Epidermal melanocyte (primary cell): ENCODE data around the gene TBX18.
A peak's percentile ranks its signal among the peaks of the same experiment; 100 is the strongest.

ENCODE experiments used
- DNase-seq: peaks from one replicate; pipeline ENCODE4 v3.0.0; 2011; ENCODE audit warnings: low spot score; ENCODE audit not compliant: insufficient read length

TBX18 gene

DNA sequence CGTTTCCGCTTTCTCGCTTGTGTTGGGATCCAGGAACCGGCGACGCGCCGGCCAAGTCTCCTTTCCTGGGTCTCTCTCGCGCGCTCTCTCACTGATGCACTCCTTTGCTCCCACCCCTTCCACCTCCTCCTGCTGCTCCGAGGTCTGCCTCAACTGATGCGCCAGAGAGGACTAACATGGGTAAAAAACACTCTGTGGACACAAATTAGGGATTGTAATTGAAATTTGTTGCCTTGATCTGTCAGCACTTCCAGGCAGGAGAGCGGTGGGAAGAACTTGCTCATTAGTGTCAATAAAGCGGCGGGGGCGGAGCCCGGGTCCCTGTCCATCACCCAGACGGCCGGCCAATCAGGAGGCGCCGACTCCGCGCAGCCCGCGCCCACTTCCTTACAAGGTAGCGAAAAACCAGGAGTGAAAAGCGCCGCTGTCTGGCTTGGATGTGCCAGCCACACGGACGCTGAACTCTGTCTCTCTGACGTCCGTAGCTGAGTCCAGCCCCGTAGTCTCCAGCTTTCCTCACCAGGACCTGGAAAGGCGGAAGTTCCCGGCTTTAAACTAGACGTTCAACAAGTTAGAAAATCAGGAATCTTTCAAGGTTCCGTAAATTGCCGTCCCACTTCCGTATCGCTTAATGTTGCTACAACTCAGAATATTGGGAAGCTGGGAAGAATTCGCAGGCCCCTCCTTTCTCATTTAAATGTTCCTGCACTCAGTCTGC, at the start of gene TBX18:
Gene TBX18 (minus strand): TSS at position 267 of the 718 bp plus-strand sequence. CDS start 417 bp downstream, outside the sequence.
- DNase-seq = peak; percentile 73

- no peak for DNase-seq
Measured at GRCh38 chr6:84811351-84811750, 47.0 kb upstream of the TBX18 start.

DNA sequence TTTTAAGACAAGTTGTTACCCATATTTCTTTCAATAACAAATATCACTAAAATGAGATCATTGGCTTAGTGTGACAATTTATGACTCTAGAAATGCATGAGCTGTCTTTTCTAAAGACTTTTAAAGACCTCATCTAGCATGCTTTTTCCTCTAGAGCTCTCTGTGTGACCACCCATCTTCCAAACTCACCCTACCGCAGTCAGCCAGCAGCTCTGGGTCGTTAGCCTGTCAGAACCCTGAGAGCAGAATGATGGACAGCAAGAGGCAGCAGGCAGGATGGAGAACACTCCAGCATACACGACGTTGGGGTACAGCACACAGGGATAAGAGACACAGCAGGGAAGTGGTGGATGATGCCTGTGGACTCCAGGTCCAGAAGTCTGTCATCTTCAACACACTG, 45.1 kb upstream of the TBX18 start:
- DNase-seq = no peak

DNA sequence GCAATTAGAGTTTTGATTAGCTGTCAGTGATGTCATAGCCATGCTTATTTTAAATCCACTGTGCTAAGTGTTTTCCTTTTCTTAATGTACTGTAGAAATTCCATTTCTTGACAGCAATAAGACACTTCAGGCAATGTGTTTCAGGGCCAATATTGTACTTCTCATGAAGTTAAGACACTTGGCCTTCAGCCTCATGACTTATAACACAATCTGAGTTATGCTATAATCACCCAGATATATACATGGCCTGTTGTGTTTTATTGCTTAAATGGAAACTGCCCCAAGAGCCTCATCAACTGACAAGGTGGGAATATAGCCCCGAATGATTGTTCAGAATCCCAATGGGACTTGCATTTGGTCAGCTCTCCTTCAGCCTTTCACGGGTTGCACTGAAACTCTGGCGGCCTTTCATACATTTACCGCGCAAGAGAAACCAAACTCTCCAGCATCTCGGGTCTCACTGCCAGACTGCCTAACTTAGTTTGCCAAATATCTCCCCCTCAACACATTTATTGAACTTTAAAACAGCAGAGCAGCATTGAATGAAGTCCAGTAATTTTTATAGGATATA, 44.2 kb upstream of the TBX18 start:
- no peak for DNase-seq

DNA sequence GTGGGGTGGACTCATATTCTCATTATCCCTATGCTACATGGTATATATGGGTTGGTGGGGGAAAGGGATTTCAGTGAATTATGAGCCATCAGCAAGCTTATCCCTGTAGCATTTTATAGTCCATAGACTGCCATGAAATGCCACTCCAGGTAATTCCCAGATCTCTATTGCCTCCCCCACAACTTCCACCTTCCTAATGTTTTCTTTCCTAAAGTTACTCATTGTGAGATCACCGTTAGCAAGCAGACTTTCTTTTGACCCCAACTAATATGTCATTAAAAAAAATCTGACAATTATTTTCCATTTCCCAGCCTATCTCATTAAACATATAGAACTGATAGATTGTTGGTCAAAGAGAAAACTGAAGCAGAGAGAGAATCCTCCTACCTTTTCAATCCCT, 40.7 kb upstream of the TBX18 start:
- no peak for DNase-seq

DNA sequence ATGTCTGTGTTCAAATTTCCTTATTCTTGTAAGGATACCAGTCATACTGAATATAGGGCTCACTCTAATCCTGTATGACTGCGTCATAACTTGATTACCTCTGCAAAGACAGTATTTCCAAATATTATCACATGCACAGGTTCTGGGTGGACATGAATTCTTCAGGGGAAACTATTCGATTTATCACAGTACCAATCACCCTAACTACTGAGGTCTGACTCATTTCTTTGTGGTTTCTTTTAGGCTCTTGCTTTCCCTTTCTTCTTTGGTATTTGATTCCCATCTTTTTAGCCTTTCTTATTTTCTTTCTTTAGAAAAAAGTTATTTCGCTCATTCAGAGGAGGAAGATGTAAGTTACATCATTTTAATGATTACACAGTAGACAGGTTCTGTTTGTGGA, 40.3 kb upstream of the TBX18 start:
- no peak for DNase-seq

DNA sequence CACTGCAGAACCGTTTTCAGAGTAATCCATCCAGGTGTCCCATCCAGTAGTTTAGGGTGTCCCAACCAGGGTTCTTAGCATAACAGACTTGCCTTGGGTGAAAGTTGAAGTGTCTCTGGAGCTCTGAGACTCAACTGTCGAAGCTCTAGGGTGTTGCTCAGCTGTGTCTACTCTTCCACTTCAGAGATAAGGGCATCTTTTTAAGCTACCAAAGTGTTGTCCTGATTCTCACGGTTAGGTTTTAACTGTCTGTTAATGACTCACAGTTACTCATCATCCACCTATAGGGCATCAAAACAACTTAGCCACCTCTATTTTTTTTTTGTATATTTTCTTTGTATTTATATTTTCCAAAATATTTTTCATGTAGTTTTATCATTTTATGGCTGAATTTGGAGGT, 36.9 kb upstream of the TBX18 start:
- DNase-seq = no peak

- no peak for DNase-seq
Measured at GRCh38 chr6:84798257-84798656, 33.9 kb upstream of the TBX18 start.

DNA sequence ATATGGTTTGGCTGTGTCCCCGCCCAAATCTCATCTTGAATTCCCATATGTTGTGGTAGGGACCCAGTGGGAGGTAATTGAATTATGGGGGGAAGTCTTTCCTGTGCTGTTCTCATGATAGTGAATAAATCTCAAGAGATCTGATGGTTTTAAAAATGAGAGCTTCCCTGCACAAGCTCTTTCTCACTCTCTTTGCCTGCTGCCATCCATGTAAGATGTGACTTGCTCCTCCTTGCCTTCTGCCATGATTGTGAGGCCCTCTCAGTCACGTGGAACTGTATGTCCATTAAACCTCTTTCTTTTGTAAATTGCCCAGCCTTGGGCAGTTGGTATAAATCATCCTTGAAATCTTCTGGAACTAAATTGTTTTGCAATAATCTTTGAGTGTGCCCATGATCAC, 31.9 kb upstream of the TBX18 start:
- DNase-seq = no peak

DNA sequence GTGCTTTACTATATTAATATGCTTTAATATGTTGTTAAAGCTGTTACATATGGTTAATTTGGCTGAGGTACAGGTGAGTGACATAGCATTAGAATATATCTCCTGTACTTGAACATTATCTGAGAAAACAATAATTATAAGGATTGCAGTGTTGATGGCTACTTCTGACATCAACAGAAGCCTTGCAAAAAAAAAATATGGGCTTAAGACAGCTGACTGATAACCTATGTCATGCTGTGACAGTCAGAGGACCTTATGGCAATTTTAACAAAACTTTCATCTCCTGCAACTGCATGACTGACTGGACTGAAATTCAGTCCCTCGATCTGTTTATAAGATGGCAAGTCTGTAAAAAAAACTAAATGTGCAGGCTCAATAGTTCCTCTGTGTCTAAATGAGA, 27.5 kb upstream of the TBX18 start:
- no peak for DNase-seq

DNA sequence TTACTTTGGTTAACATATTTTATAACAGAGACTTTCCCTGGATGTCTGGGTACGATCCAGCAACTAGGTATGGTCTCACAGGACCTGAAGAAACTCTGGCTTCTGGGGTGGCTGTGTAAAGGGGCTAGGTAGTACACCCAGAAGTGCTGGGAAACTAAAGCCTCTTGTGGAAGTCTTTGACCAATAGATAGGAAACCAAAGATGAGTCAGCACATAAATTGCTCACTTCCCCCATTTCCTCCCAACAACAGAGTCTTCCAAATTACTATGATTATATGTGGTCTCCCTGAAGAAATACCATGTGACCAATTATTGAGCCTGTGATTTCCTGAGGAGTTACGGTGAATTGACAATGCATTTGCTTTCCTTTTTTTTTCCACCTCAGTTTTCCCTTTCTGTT, 26.8 kb upstream of the TBX18 start:
- no peak for DNase-seq

- no peak for DNase-seq
Measured at GRCh38 chr6:84789170-84789569, 24.8 kb upstream of the TBX18 start.

- DNase-seq = no peak
Measured at GRCh38 chr6:84788689-84789088, 24.3 kb upstream of the TBX18 start.

DNA sequence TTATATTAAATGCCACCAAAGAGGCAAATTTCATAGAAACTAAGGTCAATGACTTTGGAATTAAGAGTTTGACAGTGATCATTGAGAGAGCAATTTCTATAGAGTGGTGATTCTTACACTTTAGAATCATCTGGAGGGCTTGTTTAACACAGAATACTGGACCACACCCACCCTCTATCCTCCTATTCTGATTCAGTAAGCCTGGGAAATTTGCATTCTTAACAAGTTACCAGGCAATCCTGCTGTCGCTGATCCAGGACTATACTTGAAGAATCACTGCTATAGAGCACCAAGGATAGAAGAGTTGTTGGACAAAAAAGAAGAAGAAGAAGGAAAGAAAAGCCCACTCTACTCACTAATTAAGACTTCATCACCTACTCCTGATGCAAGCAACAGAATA, 21.3 kb upstream of the TBX18 start:
- no peak for DNase-seq

DNA sequence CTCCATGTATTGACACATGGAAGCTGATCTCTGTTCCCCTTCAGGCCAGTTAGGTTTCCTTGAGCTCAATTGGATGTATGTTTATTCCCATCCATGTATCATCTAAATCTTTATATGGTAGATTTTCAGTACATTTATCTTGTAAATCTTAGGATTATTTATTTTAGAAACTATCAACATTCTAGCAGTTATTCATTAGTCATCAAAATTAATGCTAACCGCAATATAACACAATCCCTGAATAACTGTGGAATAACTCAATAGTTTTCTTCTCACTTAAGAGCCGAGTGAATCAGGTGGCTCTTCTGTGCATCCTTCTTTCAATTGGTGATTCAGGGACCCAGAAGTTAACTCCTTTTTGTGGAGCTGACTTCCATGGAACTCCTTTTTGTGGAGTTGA, 15.5 kb upstream of the TBX18 start:
- no peak for DNase-seq

DNA sequence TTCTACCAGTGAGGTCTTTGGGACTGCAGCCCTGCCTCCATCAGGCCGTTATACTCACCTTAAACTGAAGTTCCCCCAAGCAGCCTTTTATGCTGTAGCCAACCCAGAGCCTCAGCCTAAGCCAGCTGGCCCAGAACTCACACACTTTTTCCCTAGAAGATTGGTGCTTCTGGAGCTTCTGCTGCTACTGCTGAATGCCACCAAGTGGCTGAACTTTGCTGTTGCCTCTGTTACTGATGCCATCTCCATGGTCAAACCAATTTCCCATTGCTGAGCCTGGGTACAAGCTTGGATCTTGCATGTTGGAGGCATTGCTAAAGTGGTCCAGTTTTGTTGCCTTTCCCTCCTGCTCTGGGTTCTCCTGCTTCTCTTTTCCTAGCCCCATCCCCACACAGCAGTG, 15.0 kb upstream of the TBX18 start:
- no peak for DNase-seq

GRCh38 chr6:84777888-84778287, 13.5 kb upstream of the TBX18 start:
- DNase-seq = no peak

- DNase-seq = no peak
Measured at GRCh38 chr6:84776392-84776791, 12.0 kb upstream of the TBX18 start.

GRCh38 chr6:84775751-84776150, 11.4 kb upstream of the TBX18 start:
- no peak for DNase-seq

- no peak for DNase-seq
Measured at GRCh38 chr6:84774985-84775284, 10.5 kb upstream of the TBX18 start.

DNA sequence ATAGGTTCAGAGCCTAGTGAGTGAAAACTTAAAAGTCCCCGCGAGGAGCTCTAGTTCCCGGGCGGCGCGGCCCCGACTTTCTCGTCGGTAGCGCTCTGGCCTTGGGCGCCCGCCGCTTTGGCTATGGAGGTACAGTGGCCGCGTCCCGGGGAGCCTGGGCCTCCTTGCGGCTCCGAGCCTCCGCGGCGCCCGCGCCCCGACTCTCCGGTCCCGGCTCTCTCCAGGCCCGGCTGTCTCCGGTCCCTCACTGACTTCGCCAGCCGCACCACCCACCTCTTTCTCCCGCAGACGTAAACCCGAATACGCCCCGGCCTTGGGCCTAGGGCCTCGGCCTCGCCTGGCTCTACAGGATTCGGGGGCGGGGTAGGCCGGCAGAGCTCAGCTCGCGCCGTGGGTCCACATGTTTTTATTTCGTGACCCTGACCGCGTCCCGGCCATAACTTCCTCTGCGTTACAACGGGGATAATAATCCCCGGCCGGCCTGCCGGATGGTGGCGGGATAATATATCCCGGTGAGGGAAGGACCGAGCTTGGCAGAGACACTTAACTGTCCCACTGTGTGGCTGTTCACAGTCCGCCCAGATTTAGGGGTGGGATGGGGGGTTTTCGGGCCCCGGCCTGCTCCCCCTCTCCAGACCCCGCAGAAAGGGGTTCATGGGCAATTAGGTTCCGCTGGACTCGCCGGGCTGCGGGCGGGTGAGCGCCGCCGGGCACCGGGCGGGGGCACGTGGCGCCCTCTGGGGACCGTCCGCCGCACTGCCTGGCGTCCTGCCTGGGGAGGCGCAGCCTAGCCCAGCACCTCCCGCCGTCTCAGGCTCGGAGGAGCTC, 10.0 kb upstream of the TBX18 start:
- DNase-seq = no peak

- DNase-seq = no peak
Measured at GRCh38 chr6:84773431-84774156, 9.2 kb upstream of the TBX18 start.
